ENCODE data around the gene SLC35E1.
A peak's percentile ranks its signal among the peaks of the same experiment; 100 is the strongest.
"Not testable (repeated sequence)": the region's sequence is repeated elsewhere in the genome, so short reads cannot be mapped to it uniquely, and the experiment has no call there.

Gene SLC35E1

GRCh38 chr19:16581145-16581970 lies 9.1 kb upstream of the SLC35E1 start:
- no peak for DNase-seq

DNA sequence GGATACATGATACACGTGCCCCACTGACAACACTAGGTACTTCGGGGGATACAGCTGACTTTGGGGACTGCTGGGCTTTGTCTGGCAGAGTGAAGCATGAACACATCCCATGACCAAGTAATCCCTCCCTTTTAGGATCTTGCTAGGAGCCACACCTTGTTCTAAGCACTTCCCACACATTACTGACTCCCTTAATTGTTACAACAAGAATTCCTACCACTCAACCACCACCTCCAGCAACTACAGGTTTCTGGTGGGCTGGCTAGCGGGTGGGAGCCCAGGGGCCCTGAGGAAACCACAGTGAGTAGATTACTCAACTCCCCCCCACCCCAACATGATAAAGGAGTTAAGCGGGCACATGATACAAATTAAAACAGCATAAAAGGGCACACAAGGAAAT lies 7.2 kb upstream of the SLC35E1 start:
- no peak for DNase-seq

DNA sequence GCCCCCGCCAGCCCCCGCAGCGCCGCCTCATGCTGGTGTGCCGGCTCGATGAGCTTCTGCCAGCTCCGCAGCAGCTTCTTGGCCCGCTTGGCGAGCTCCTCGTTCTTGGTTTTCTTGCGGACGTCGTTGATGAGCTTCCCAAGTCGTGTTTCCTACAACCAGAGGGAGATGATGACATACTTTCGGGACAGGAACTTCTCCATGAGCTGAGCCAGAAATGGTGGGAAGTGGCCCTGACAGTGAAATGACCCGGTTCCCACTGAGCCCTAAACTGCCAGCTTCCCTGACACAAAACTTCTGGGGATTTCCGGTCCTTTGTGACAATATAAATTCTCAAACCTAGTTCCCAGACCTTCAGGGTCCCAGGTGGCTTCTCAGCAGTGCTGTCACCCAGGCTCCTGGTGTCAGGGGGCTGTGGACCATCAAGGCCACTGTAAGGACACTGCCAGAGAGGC lies 5.3 kb upstream of the SLC35E1 start:
- no peak for DNase-seq

GRCh38 chr19:16576690-16577530 lies 4.7 kb upstream of the SLC35E1 start:
- no peak for DNase-seq

GRCh38 chr19:16575861-16576689 lies 3.9 kb upstream of the SLC35E1 start:
- no peak for DNase-seq

- no peak for DNase-seq
These were observed 3.1 kb upstream of the SLC35E1 start for GRCh38 chr19:16575282-16575681.

- no peak for DNase-seq
These were observed 1.7 kb upstream of the SLC35E1 start for GRCh38 chr19:16573925-16574324.

DNA sequence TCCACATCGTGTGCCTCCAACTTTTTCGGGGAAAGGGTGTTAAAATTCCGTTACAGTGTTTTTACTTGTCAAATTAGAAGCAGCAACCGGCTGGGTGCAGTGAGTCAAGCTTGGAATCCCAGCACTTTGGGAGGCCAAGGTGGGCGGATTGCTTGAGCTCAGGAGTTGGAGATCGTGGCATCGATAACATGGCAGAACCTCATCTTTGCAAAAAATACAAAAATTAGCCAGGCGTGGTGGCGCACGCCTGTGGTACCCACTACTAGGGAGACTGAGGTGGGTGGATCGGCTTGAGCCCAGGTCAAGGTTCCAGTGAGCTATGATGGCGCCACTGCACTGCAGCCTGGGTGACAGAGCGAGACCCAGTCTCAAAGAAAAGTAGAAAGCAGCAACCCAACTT lies 1.1 kb upstream of the SLC35E1 start:
- DNase-seq: no peak

DNA sequence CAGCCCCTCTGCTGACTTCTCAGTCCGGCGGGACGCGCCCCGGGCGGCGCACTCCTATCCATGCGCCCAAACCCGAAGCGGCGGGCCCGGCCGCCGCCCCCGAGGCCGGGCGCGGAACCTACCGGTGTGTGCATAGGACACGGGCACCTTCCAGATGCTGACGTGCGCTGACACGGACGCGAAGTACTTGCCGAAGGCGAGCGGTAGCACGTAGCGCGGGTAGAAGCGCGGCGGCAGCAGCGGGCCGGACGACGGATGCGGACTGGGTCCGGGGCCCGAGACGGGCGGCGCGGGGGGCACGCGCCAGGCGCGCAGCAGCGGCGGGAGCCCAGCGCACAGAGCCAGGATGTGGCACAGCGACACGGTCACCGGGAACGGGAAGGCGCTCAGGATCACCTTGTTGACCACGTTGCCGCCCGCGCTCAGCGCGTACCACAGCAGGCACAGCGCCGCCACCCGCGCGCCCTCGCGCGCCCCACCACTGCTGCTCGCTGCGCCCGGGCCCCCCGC lies 338 bp downstream of the SLC35E1 start:
- DNase-seq: peak in 3 of 4 experiments; percentile 18 to 34 (median 18)

GRCh38 chr19:16571283-16571682 lies 932 bp downstream of the SLC35E1 start:
- peak; percentile 69 to 84 (median 80) for DNase-seq

- no peak for DNase-seq
These were observed 2.5 kb downstream of the SLC35E1 start for GRCh38 chr19:16569609-16570320.

GRCh38 chr19:16566702-16567101 lies 5.5 kb downstream of the SLC35E1 start:
- DNase-seq: no peak

GRCh38 chr19:16566161-16566560 lies 6.1 kb downstream of the SLC35E1 start:
- no peak for DNase-seq

DNA sequence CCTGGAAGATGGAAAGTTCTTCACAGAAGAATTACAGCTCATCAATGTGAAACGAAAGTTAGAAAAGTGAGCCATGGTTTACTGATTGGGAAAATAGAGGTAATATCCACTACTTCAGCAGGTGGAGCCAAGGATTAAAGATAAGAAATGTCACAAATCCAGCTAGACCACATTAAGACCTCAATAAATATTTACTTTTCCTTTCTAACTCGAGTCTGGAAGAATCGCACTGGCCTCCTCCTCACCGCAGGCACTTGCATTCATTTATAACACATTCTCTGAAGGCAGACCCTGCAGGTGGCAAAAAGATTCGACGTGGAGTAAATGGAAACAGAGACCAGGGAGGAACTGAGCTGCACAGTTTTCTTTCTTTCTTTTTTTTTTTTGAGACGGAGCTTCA lies 7.4 kb downstream of the SLC35E1 start:
- no peak for DNase-seq

DNA sequence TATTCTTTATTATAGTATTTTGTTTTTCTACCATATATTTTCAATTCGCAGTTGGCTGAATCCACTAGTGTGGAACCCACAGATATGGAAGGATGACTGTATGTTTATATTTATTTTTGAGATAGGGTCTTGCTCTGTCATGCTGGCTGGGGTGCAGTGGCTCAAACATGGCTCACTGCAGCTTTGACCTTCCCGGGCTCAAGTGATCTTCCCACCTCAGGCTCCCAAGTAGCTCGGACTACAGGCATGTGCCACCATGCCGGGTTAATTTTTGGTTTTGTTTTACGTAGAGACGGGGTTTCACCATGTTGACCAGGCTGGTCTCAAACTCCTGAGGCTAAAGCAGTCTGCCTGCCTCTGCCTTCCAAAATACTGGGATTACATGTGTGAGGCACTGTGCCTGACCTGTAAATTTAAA lies 9.6 kb downstream of the SLC35E1 start:
- DNase-seq: no peak

DNA sequence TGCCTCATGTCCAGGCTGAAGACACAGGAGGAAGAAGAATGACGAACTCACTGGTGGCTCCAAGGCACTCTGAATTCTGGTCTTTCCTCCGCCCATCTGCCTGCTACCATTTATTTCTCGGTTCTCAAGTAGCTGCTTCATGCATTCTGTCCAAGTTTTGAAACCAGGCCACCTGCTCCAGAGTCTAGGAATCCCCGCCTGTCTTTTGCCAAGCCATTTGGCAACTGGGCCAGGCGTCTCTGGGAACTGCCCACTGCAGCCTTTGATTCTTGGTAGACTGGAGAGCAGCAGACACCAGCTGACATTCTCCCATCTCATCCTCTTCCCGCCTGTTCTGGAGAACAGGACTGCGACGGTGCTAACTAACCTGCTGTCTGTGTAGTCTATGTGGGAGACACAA lies 10.8 kb downstream of the SLC35E1 start:
- no peak for DNase-seq

DNA sequence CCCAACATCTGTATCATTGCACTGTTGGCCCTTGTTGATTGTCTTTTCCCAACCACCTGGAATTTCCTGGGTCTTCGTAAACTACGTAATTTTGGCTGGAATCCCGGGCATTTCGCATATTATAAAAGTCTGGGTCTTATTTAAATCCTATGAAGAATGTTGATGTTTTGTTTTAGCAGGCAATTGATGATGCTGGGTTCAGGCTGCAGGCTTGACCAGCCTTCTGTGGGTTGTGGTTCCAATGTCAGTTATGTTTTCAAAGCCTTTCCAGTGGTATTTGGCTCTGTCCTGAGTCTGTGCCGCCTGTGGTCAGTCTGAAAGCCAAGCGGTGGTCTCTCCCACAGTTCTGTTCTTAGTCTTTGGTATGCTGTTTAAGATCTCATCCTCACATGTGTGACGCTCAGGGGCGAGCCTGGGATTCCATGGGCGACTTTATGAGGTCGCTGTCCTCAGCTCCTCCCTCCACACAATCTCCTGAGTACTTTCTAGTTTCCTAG lies 12.4 kb downstream of the SLC35E1 start:
- no peak for DNase-seq

GRCh38 chr19:16554776-16555175 lies 17.4 kb downstream of the SLC35E1 start:
- no peak for DNase-seq

- not testable (repeated sequence) for DNase-seq
These were observed 20.3 kb downstream of the SLC35E1 start for GRCh38 chr19:16551902-16552301.

GRCh38 chr19:16548956-16549355 lies 23.3 kb downstream of the SLC35E1 start:
- DNase-seq: no peak

- DNase-seq: peak in 1 of 4 experiments; percentile 5
These were observed 27.6 kb downstream of the SLC35E1 start for GRCh38 chr19:16544473-16545231.

All from suppressor macrophage (primary cell).